HG03442 (cell line): ENCODE data around the gene DDX18.
A peak's percentile ranks its signal among the peaks of the same experiment; 100 is the strongest.

Experiments used
- ATAC-seq: cut with Tn5 transposase; IDR thresholded peaks from one replicate; pipeline ENCODE4 v1.9.1; 2021; ENCODE audit warnings: mild to moderate bottlenecking, moderate library complexity; ENCODE audit not compliant: unreplicated experiment

Gene DDX18

DNA sequence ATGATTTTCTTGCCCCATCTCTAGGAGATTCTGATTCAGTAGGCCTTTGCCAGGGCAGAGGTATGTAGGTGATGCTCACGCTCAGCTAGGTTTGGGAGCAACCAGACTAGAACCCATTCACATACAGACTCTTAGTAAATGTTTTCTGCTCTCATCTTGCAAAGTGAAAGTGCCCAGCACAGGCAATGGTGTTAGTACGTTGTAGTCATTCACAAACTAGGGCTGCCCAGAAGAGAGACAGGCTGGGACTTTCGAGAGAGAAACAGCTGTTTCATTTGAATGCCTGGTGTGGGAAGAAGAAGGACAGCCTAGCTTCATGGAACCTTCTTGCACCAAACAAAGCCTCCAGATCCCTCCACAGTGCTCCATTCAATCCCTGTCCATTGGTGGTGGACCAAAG is 19.4 kb downstream of the DDX18 start:
- peak; percentile 50 for ATAC-seq

DNA sequence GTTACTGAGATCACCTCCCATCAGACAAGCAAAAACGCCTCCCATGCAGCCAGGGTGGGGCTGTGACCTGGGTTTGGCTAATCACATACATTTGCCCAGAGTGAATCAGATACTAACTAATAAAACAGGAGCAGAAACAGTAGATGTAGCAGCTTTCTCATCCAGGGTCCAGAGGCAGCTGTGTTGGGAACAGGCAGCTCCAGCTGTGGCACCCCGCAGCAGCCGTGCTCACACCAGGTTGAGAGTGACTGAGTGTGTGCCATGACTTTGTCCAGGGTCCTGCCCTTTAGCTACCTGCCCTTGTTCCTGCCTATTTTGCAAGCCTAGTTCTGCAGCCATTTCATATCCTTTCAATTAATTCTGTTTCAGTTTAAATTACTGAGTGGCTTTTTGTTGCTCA is 20.5 kb downstream of the DDX18 start:
- ATAC-seq, result no peak

DNA sequence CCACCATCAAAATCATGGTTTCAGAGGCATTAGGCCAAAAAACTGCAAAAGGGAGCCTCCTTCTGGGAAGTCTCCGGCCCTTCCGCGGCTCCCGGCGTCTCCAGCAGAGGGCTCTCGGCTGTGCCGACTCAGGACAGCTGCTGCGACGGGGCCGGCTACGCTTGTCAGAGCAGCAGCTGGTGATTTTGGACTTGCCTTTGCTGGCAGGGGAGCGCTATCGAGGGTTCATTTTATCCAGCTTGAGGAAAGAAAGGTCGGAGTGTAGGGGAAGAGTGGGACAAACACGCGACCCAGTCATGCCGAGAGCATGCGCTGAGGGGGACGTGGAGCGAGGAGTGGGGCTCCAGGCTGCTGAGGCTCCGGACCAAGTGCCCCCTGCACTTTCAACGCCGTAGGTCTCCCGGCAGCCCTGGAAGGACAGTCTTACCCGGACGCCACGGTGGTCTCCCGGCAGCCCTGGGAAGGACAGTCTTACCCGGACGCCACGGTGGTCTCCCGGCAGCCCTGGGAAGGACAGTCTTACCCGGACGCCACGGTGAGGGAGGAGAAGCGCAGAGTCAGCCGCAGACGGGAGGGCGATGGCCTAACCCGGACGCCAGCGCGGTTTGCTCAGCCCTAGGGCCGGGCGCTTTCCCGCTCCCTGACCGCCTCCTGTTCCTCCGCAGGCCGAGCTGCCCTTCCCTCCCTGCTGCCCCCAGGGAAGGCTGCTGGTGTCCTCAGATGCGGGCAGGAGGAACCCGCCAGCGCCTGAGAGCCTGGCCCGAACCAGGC is 21.7 kb downstream of the DDX18 start:
- ATAC-seq, result peak; percentile 77

DNA sequence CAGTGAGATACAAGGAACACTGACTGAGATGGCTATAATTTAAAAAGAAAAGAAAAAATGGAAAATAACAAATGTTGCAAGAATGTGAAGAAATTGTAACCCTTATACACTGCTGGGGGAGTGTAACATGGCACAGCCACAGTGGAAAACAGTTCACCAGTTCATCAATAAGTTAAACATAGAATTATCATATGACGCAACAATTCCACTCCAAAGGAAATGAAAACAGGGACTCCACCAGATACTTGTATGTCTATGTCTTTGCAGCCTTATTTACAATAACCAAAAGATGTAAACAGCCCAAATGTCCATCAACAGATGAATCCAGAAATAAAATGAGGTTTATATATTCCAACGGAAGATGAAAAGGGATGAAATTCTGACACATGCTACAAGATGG is 30.8 kb downstream of the DDX18 start:
- ATAC-seq, result no peak

DNA sequence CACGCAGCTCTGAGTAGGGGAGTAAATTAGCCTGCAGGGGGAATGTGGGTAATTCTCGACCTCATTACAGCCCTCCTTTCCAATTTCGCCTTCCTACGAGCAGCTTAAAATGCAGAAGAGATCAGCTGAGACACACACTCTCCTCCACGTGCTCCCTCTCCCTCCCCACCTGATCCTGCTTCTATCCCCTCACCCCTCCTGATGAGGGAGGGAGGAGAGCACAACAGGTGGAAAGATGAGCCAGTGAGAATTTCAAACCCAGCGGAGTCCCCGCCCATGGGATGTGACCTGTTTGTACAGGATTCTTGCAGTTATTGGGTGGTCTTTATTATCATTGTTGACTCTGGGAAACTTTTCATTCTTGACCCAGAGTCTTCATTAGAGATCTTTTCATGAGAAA is 35.5 kb downstream of the DDX18 start:
- no peak for ATAC-seq

DNA sequence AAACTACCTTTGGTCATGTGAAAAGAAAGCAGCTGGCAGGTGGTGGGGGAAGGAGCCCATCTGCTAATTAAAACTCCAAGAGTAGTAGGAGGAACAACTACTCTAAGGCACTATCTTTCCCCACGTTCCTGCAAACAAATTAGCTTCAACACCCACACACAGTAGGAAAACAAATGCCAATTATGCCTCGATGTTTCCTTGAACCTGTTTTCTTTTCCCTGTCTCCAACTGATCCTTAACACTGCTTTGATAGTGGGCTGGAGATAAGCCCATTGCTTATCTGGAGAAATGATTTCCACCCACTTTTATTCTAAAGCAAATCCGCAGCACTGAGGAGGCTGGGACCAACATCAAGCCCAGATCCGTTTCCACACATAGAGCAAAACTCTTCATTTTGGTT is 36.0 kb downstream of the DDX18 start:
- no peak for ATAC-seq

DNA sequence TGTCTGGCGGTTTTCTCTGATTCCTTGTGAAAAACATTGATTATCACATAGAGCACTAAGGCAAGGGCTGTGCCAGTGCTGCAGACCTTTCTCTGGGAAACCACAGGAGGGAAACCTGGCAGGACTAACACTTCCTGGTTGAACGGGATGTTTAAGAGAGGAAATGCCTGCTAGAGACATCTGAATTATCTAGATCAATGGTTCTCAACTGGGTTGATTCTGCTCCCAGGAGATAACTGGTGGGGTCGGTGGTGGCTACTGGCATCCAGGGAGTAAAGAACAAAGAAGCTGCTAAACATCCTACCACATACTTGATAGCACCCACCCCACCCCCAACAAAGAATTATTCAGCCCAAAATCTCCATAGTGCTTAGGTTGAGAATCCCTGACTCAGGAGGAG is 37.5 kb downstream of the DDX18 start:
- ATAC-seq, result no peak

DNA sequence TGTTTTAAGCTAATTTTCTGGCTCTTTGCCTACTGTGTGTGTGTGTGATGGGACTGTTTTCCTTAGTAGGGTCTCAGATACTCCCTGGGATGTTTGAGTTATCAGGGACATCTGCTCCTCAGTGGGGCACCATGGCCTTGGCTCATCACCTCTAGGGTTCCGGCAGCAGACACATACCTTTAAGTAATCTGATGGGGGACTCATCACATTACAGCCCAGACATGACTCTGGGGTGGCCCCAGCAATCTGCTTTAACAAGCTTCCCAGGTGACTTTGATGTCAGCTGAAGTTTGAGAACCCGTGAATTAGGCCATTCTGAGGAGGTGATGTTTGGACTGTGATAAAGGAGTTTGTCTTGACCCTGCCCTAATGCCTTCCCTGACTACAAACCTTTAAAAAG is 38.8 kb downstream of the DDX18 start:
- ATAC-seq, result no peak

DNA sequence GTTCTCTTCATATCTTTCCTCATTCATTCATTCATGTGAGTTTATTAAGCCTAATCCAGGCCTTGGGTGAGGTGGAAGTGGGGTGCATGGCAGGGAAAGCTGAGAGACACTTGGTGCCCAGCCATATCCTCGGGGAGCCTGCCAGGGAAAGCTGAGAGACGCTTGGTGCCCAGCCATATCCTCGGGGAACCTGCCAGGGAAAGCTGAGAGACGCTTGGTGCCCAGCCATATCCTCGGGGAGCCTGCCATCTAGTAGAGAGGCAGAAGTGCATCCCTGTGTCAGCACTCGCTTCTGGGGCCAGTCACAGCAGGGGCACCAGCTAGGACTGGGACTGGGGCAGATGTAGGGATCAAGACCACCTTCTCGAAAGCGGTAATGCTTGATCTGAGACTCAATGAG is 39.4 kb downstream of the DDX18 start:
- ATAC-seq, result no peak

DNA sequence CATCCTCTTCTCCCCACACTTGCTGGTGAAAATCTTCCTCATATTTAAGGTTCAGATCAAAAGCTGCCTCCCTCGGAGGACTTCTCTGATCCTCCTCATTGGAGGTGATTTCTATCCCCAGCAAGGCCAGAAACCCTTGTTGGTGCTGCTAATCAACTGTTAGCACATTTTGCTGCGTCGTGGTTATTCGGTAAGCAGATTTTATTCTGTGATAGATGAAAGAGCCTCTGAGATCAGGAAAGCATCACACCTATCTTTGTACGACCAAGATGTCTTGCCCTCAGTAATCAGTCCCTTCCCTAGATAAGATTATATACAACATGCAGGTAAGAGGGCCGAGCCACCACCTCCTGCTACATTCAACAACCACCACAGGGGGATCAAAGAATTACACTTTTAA is 40.1 kb downstream of the DDX18 start:
- no peak for ATAC-seq

DNA sequence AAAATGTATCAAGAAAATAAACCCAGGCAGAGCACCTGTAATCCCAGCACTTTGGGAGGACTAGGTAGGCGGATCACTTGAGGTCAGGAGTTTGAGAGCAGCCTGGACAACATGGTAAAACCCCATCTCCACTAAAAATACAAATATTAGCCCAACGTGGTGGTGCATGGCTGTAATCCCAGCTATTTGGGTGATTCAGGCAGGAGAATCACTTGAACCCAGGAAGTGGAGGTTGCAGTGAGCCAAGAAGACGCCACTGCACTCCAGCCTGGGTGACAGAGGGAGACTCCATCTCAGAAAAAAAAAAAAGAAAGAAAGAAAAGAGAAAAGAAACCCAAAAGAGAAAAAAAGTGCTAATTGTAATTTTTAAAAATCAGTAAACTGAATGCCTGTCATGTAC is 41.4 kb downstream of the DDX18 start:
- ATAC-seq, result no peak

DNA sequence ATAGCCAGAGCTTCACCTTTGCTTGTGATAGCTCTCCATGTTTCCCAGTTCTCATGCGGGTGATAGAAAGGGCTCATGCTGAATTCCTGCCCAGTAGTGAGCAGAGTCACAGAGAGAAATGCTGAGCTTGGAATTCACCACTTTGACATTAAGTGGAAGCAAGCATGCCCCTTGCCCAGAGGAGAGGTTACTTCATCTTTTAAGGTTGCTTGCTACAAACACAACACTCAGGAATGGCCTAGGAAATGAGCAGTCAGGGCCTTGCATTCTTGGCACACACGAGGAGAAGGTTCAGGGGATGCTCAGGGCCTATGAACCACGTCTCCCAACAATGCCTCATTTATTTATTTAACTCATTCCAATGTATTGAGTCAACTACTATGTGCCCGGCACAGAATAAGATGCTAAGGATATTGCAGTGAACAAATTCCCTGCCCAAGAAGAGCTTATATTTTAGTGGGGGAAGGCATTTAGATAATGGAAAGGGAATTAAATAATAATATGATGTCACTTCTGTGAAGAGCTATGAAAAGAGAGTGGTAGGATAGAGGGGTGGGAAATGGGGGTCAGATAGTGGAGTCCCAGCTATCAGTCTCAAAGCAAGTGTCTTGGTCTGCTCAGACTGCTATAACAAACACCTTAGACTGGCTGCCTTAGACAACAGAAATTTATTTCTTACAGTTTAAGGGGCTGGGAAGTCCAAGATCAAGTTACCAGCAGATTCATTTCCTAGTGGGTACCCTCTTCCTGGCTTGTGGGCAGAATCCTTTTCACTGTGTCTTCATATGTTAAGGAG is 42.1 kb downstream of the DDX18 start:
- ATAC-seq, result no peak

DNA sequence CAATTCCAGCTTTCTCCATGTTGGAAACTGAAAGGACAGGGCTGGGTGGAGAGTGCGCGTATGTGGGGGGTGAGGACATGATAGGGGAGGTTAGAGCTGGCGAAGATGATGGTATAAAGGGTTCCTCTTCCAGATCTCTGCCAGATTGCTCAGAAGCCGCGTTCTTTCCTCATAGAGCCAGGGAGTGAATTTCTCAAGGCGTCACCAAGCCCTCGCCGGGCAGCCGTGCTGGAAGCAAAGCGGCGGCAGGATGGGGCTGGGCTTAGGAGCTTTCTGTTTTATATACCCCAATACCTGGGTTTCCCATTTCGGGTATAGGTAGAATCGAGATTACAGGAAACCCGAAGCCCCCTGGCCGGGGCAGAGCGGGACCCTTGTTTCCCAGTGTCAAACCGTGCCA is 43.8 kb downstream of the DDX18 start:
- no peak for ATAC-seq

DNA sequence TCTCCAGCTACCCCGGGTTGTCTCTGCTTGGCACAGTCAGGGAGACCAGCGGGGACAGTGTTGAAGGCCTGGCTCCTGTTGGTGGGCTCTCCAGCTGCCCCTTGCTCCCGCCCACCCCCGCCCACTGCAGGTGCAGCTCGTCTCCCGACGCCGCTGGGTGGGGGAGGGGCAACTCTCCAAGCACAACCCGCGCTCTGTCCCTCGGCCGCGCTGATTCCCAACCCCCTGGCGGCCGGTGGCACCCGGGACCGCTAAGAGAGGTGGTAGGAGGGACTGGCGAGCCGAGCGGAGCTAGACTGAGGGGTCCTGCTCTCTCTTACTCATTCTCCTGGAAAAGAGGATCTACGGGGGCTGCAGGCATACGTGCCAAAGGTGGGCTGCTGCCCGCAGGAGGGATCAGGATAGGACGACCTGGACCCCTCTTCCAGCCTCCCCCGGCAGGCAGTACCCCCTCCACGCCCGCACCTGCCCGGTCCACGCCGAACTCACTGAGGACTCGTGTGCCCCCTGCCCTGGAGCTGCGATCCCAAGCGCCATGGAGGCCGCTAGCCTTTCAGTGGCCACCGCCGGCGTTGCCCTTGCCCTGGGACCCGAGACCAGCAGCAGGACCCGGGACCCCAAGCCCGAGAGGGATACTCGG is 44.5 kb downstream of the DDX18 start:
- ATAC-seq, result no peak

DNA sequence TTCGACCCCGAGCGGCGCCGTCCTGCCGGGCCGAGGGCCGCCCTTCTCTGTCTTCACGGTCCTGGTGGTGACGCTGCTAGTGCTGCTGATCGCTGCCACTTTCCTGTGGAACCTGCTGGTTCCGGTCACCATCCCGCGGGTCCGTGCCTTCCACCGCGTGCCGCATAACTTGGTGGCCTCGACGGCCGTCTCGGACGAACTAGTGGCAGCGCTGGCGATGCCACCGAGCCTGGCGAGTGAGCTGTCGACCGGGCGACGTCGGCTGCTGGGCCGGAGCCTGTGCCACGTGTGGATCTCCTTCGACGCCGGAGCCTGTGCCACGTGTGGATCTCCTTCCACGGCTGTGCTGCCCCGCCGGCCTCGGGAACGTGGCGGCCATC is 45.0 kb downstream of the DDX18 start:
- no peak for ATAC-seq

DNA sequence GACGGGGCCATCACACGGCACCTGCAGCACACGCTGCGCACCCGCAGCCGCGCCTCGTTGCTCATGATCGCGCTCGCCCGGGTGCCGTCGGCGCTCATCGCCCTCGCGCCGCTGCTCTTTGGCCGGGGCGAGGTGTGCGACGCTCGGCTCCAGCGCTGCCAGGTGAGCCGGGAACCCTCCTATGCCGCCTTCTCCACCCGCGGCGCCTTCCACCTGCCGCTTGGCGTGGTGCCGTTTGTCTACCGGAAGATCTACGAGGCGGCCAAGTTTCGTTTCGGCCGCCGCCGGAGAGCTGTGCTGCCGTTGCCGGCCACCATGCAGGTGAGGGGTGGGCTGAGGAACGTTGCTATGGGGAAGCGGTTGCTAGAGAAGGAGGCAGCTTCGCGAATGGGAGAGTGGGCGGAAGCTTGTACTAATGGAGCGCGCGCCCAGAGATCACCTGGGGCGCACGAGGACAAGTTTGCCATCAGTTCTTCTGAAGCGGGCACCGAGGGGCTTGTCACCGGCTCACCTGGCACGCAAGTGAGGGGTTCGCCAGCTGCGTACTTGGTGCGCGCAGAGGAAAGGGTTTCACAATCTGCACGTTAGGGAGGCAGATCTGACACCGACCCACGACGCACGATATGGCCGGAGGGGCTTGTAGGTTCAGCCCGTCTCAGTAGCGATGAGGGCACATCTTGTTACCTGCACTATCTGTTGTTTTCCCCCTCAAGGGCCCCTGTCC is 45.6 kb downstream of the DDX18 start:
- no peak for ATAC-seq

DNA sequence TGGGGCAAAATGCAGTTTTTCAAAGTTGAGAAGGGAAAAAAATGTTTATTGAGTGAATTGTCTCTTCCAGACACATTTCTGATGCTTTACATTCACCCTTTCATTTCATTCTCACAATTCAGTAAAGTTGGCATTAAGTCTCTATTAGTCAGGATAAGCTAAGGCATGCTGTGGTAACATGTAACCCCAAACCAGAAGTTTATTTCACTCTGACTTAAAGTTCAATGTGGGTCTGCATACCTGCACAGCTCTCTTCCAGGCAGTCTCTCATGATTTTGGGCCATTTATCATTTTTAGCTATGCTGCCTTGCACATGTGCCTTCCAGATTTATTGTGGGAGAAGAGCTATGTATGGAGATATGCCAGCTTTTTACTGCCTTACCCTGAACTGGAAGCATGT is 48.0 kb downstream of the DDX18 start:
- no peak for ATAC-seq

DNA sequence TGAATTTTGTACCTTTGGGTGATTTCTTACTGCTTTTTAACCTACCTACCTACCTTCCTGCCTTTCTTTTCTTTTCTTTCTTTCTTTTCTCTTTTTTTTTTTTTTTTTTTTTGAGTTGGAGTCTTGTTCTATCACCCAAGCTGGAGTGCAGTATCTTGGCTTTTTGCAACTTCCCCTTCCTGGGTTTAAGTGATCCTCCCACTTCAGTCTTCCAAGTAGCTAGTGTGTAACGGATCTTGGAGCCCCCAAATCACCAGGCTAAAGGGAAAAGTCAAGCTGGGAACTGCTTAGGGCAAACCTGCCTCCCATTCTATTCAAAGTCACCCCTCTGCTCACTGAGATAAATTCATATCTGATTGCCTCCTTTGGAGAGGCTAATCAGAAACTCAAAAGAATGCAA is 61.3 kb downstream of the DDX18 start:
- ATAC-seq, result no peak

DNA sequence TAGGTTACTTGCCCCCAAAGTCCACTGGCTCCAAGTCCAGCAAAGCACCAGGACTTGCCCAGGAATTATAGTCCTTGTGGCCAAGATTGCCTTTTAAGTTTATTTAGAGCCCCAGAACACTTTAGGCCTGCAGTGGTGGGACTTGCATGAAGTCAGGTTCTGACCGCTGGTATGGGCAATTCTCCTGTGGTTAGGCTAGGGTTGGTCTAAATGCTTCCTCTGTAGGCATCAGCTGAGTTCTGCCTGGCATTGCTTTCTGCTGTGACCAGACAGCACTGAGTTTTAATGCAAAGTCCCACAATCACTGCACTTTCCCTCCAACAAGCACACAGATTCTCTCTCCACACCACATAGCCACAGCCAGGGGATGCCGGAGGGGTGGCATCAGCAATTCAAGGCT is 64.5 kb downstream of the DDX18 start:
- ATAC-seq, result no peak
